Stimulated activated effector memory CD8-positive, alpha-beta T cell treated with anti-CD3 and anti-CD28 coated beads, Interleukin-12 subunit alpha, Interleukin-12 subunit beta, amount 100 ng/mL, for 72 hours (primary cell): ENCODE measurements around the gene BCKDK.
A peak's percentile ranks its signal among the peaks of the same experiment; 100 is the strongest.

Experiments used
- ATAC-seq: fragments of 150-1000 bp; cut with Tn5 transposase; 2 replicates; pipeline ENCODE4 v1.10.0; 2021
- DNase-seq, 2 donors: peaks; one replicate each; pipeline ENCODE4 v3.0.0; 2021 to 2022; ENCODE audit warnings: low spot score in 2 of 2
- H3K27ac Mint-ChIP-seq: one replicate; pipeline ENCODE4 v1.8.0; 2022; ENCODE audit warnings: mild to moderate bottlenecking, mixed read lengths
- H3K36me3 Mint-ChIP-seq: one replicate; pipeline ENCODE4 v1.8.0; 2022; ENCODE audit warnings: mild to moderate bottlenecking, mixed read lengths
- H3K4me1 Mint-ChIP-seq: one replicate; pipeline ENCODE4 v1.8.0; 2022; ENCODE audit warnings: mixed read lengths
- H3K4me3 Mint-ChIP-seq: one replicate; pipeline ENCODE4 v1.8.0; 2022; ENCODE audit warnings: mild to moderate bottlenecking, mixed read lengths
- H3K9me3 Mint-ChIP-seq: one replicate; pipeline ENCODE4 v1.8.0; 2022; ENCODE audit warnings: mixed read lengths

BCKDK gene

GRCh38 chr16:31125844-31126243 lies 17.7 kb downstream of the BCKDK start:
- ATAC-seq (no peak), DNase-seq (no peak)
- Mint-ChIP-seq H3K36me3 (peaks cover 64% of the 10 kb centered on the region), H3K4me3 (no peak overlapping the region), H3K27ac (peak overlapping the region; percentile 77), H3K9me3 (no peaks in the 10 kb centered on the region), H3K4me1 (peaks cover 6% of the 10 kb centered on the region)

GRCh38 chr16:31127182-31127581 lies 19.0 kb downstream of the BCKDK start:
- DNase-seq (no peak), ATAC-seq (no peak)
- Mint-ChIP-seq H3K9me3 (no peaks in the 10 kb centered on the region), H3K4me3 (no peak overlapping the region), H3K27ac (peak overlapping the region; percentile 14), H3K36me3 (peaks cover 51% of the 10 kb centered on the region), H3K4me1 (peaks cover 6% of the 10 kb centered on the region)

GRCh38 chr16:31128711-31129567 lies 20.8 kb downstream of the BCKDK start:
- Mint-ChIP-seq H3K4me1 (peaks cover 6% of the 10 kb centered on the region), H3K9me3 (no peaks in the 10 kb centered on the region), H3K36me3 (peaks cover 33% of the 10 kb centered on the region), H3K27ac (no peak overlapping the region), H3K4me3 (no peak overlapping the region)
- DNase-seq: no peak
- ATAC-seq: no peak

- Mint-ChIP-seq H3K27ac (no peak overlapping the region), H3K4me1 (peaks cover 6% of the 10 kb centered on the region), H3K4me3 (no peak overlapping the region), H3K36me3 (peaks cover 25% of the 10 kb centered on the region), H3K9me3 (no peaks in the 10 kb centered on the region)
- ATAC-seq (no peak), DNase-seq (no peak)
Observed at GRCh38 chr16:31129568-31130335, 21.6 kb downstream of the BCKDK start.

GRCh38 chr16:31130336-31130891 lies 22.2 kb downstream of the BCKDK start:
- ATAC-seq (no peak), DNase-seq (no peak)
- H3K36me3 Mint-ChIP-seq: peaks cover 18% of the 10 kb centered on the region
- H3K27ac Mint-ChIP-seq: no peak overlapping the region
- no peaks in the 10 kb centered on the region for H3K9me3 Mint-ChIP-seq
- peaks cover 6% of the 10 kb centered on the region for H3K4me1 Mint-ChIP-seq
- H3K4me3 Mint-ChIP-seq: no peak overlapping the region

- no peak for DNase-seq
- Mint-ChIP-seq H3K4me3 (no peak overlapping the region), H3K27ac (peak overlapping the region; percentile 23), H3K36me3 (peaks cover 15% of the 10 kb centered on the region), H3K9me3 (no peaks in the 10 kb centered on the region), H3K4me1 (peaks cover 5% of the 10 kb centered on the region)
- no peak for ATAC-seq
Observed at GRCh38 chr16:31130899-31131298, 22.7 kb downstream of the BCKDK start.

GRCh38 chr16:31131416-31131815 lies 23.2 kb downstream of the BCKDK start:
- peak overlapping the region; percentile 23 for H3K27ac Mint-ChIP-seq
- H3K4me1 Mint-ChIP-seq: peaks cover under 1% of the 10 kb centered on the region
- H3K9me3 Mint-ChIP-seq: no peaks in the 10 kb centered on the region
- DNase-seq: no peak
- no peak overlapping the region for H3K4me3 Mint-ChIP-seq
- H3K36me3 Mint-ChIP-seq: peaks cover 10% of the 10 kb centered on the region
- ATAC-seq: no peak

- Mint-ChIP-seq H3K27ac (peak overlapping the region; percentile 23), H3K36me3 (peaks cover 6% of the 10 kb centered on the region), H3K9me3 (no peaks in the 10 kb centered on the region), H3K4me3 (no peak overlapping the region), H3K4me1 (no peaks in the 10 kb centered on the region)
- ATAC-seq (no peak), DNase-seq (no peak)
Observed at GRCh38 chr16:31131841-31132271, 23.7 kb downstream of the BCKDK start.

- H3K9me3 Mint-ChIP-seq: no peaks in the 10 kb centered on the region
- no peak overlapping the region for H3K27ac Mint-ChIP-seq
- H3K36me3 Mint-ChIP-seq: peaks cover under 1% of the 10 kb centered on the region
- H3K4me1 Mint-ChIP-seq: no peaks in the 10 kb centered on the region
- no peak for DNase-seq
- ATAC-seq: no peak
- no peak overlapping the region for H3K4me3 Mint-ChIP-seq
Observed at GRCh38 chr16:31132303-31132979, 24.3 kb downstream of the BCKDK start.

- DNase-seq: no peak
- H3K9me3 Mint-ChIP-seq: no peaks in the 10 kb centered on the region
- H3K4me3 Mint-ChIP-seq: no peak overlapping the region
- H3K4me1 Mint-ChIP-seq: no peaks in the 10 kb centered on the region
- no peaks in the 10 kb centered on the region for H3K36me3 Mint-ChIP-seq
- no peak for ATAC-seq
- no peak overlapping the region for H3K27ac Mint-ChIP-seq
Observed at GRCh38 chr16:31133046-31133501, 24.9 kb downstream of the BCKDK start.

GRCh38 chr16:31134091-31134571 lies 25.9 kb downstream of the BCKDK start:
- no peak for ATAC-seq
- no peak overlapping the region for H3K4me3 Mint-ChIP-seq
- no peaks in the 10 kb centered on the region for H3K4me1 Mint-ChIP-seq
- no peak for DNase-seq
- H3K9me3 Mint-ChIP-seq: no peaks in the 10 kb centered on the region
- peak overlapping the region; percentile 49 for H3K27ac Mint-ChIP-seq
- no peaks in the 10 kb centered on the region for H3K36me3 Mint-ChIP-seq

- Mint-ChIP-seq H3K4me1 (no peaks in the 10 kb centered on the region), H3K27ac (peak overlapping the region; percentile 49), H3K36me3 (no peaks in the 10 kb centered on the region), H3K4me3 (no peak overlapping the region), H3K9me3 (no peaks in the 10 kb centered on the region)
- DNase-seq (no peak), ATAC-seq (no peak)
Observed at GRCh38 chr16:31134625-31135534, 26.7 kb downstream of the BCKDK start.

- ATAC-seq: peak; percentile 3
- no peaks in the 10 kb centered on the region for H3K9me3 Mint-ChIP-seq
Observed at GRCh38 chr16:31135535-31136286, 27.5 kb downstream of the BCKDK start, which contains the start of gene PRSS8. Gene PRSS8, minus strand, starts transcription at chr16:31135727. Its CDS starts 229 bp downstream, at chr16:31135498.

More at GRCh38 chr16:31135535-31136286, 27.5 kb downstream of the BCKDK start, which contains the start of gene PRSS8:
- H3K36me3 Mint-ChIP-seq: no peaks in the 10 kb centered on the region
- H3K4me3 Mint-ChIP-seq: no peak within 1 kb of the TSS
- H3K4me1 Mint-ChIP-seq: no peaks in the 10 kb centered on the region
- no peak within 1 kb of the TSS for H3K27ac Mint-ChIP-seq
- no peak for DNase-seq
